Endodermal cell (in vitro differentiated cells): ENCODE results near the gene RTCA. TPM values are rescaled to one million over a fixed set of nuclear protein-coding genes. Genes with fewer than 3 reads are reported as not detected.

Source experiments
- DNase-seq: peaks from one replicate; pipeline ENCODE4 v3.0.0-alpha.2; 2017
- H3K27ac ChIP-seq: 2 replicates; pipeline ENCODE4 v1.5.1; 2013; ENCODE audit warnings: mild to moderate bottlenecking, low read depth, low read length, moderate library complexity
- H3K27me3 ChIP-seq: 2 replicates; pipeline ENCODE4 v1.6.1; 2013; ENCODE audit warnings: mild to moderate bottlenecking, low read length, moderate library complexity; ENCODE audit not compliant: insufficient read depth, control insufficient read depth, poor library complexity, severe bottlenecking
- H3K36me3 ChIP-seq: 2 replicates; pipeline ENCODE4 v1.7.0; 2013; ENCODE audit warnings: mild to moderate bottlenecking, low read length, moderate library complexity; ENCODE audit not compliant: control insufficient read depth, insufficient read depth
- H3K4me1 ChIP-seq: one replicate; pipeline ENCODE4 v1.7.0; 2013; ENCODE audit warnings: low read length; ENCODE audit not compliant: control insufficient read depth, insufficient read depth
- H3K4me3 ChIP-seq: 2 replicates; pipeline ENCODE4 v1.5.1; 2013; ENCODE audit warnings: mild to moderate bottlenecking, low read length, moderate library complexity
- H3K9ac ChIP-seq: 2 replicates; pipeline ENCODE4 v1.6.1; 2013; ENCODE audit warnings: mild to moderate bottlenecking, low read length, moderate library complexity; ENCODE audit not compliant: poor library complexity, severe bottlenecking; ENCODE audit errors: extremely low read depth
- H3K9me3 ChIP-seq: 2 replicates; pipeline ENCODE4 v1.6.1; 2013; ENCODE audit warnings: mild to moderate bottlenecking, low read length, moderate library complexity; ENCODE audit not compliant: control insufficient read depth
- H3K27ac Mint-ChIP-seq: 2 replicates; pipeline ENCODE4 v1.8.0; 2020; ENCODE audit warnings: mixed read lengths
- H3K27me3 Mint-ChIP-seq: 2 replicates; pipeline ENCODE4 v1.8.0; 2021; ENCODE audit warnings: mild to moderate bottlenecking, mixed read lengths; ENCODE audit not compliant: insufficient read depth
- H3K36me3 Mint-ChIP-seq: 2 replicates; pipeline ENCODE4 v1.8.0; 2020; ENCODE audit warnings: low read depth, mixed read lengths
- H3K4me1 Mint-ChIP-seq: 2 replicates; pipeline ENCODE4 v1.8.0; 2020; ENCODE audit warnings: mixed read lengths
- H3K4me3 Mint-ChIP-seq: 2 replicates; pipeline ENCODE4 v1.8.0; 2020; ENCODE audit warnings: mild to moderate bottlenecking, moderate library complexity, mixed read lengths
- H3K9me3 Mint-ChIP-seq: 2 replicates; pipeline ENCODE4 v1.8.0; 2020; ENCODE audit warnings: mild to moderate bottlenecking, mixed read lengths
- CTCF ChIP-seq: fragments of 200-600 bp; sonication (generic); conservative IDR thresholded peaks from 2 replicates; pipeline ENCODE4 v1.5.0; 2021; ENCODE audit warnings: antibody characterized with exemption, mild to moderate bottlenecking
- WGBS, 2 experiments: methylation state at CpG; one replicate each; pipeline versions ENCODE4 v1.1.5 to v1.1.7; 2013; ENCODE audit warnings: missing lambda C conversion rate in 2 of 2, mixed read lengths in 1 of 2; ENCODE audit not compliant: insufficient coverage in 1 of 2, insufficient read length in 1 of 2; 5-methylcytosine and 5-hydroxymethylcytosine counted together
- total RNA-seq, 2 donors: library from RNA; stranded (reverse); fragmentation: NEBNext Ultra II Directional in 1 of 2; extraction: Animal tissue kit (Norgen Biotek cat#: 25700) in 1 of 2; gene quantifications; 2 replicates in 1 of 2; 3 replicates in 1 of 2; pipeline ENCODE4 v1.2.1, GENCODE V29; 2021

The RTCA gene
- total RNA-seq, 2 donors from 2014 or later: 46.0 to 49.8 TPM

- no peak overlapping the region for H3K27ac Mint-ChIP-seq
- no peak for DNase-seq
- TF ChIP-seq CTCF: peak; percentile 31
- peaks cover 22% of the 10 kb centered on the region for H3K9me3 Mint-ChIP-seq
- WGBS, 2 experiments: 100% methylated on average over 1 of the region's 1 CpG; no CpG with 5 or more reads in 1 of the 2 experiments
- Histone ChIP-seq H3K9ac (no peak overlapping the region), H3K36me3 (peaks cover 59% of the 10 kb centered on the region), H3K9me3 (peaks cover 32% of the 10 kb centered on the region), H3K4me3 (peak overlapping the region; percentile 91), H3K27me3 (no peaks in the 10 kb centered on the region), H3K27ac (no peak overlapping the region), H3K4me1 (peaks cover 6% of the 10 kb centered on the region)
- peak overlapping the region; percentile 99 for H3K4me3 Mint-ChIP-seq
- peaks cover 66% of the 10 kb centered on the region for H3K36me3 Mint-ChIP-seq
- no peaks in the 10 kb centered on the region for H3K27me3 Mint-ChIP-seq
- H3K4me1 Mint-ChIP-seq: peaks cover 4% of the 10 kb centered on the region
These were observed 1.3 kb downstream of the RTCA start for GRCh38 chr1:100267284-100267683.

GRCh38 chr1:100268202-100268601, 2.2 kb downstream of the RTCA start:
- no peaks in the 10 kb centered on the region for H3K27me3 ChIP-seq
- Mint-ChIP-seq H3K9me3 (peaks cover 21% of the 10 kb centered on the region), H3K27me3 (no peaks in the 10 kb centered on the region), H3K27ac (no peak overlapping the region), H3K4me1 (peaks cover 4% of the 10 kb centered on the region), H3K36me3 (peaks cover 64% of the 10 kb centered on the region), H3K4me3 (peak overlapping the region; percentile 99)
- DNase-seq: no peak
- H3K4me3 ChIP-seq: peak overlapping the region; percentile 91
- 96 to 100% methylated on average over 4 of the region's 4 CpGs for WGBS, 2 experiments
- no peak overlapping the region for H3K27ac ChIP-seq
- H3K9me3 ChIP-seq: peaks cover 23% of the 10 kb centered on the region
- no peak for TF ChIP-seq CTCF
- H3K9ac ChIP-seq: no peak overlapping the region
- peaks cover 68% of the 10 kb centered on the region for H3K36me3 ChIP-seq
- H3K4me1 ChIP-seq: peaks cover 6% of the 10 kb centered on the region

- no peak overlapping the region for H3K4me3 Mint-ChIP-seq
- Histone ChIP-seq H3K9ac (no peak overlapping the region), H3K27me3 (no peaks in the 10 kb centered on the region), H3K36me3 (peaks cover 100% of the 10 kb centered on the region), H3K4me1 (no peaks in the 10 kb centered on the region), H3K27ac (no peak overlapping the region), H3K9me3 (no peaks in the 10 kb centered on the region), H3K4me3 (no peak overlapping the region)
- DNase-seq: no peak
- no peaks in the 10 kb centered on the region for H3K9me3 Mint-ChIP-seq
- H3K36me3 Mint-ChIP-seq: peaks cover 85% of the 10 kb centered on the region
- TF ChIP-seq CTCF: no peak
- H3K27me3 Mint-ChIP-seq: no peaks in the 10 kb centered on the region
- 88% methylated on average over 1 of the region's 1 CpG; no CpG with 5 or more reads in 1 of the 2 experiments for WGBS, 2 experiments
- no peaks in the 10 kb centered on the region for H3K4me1 Mint-ChIP-seq
- H3K27ac Mint-ChIP-seq: no peak overlapping the region
These were observed 11.8 kb downstream of the RTCA start for GRCh38 chr1:100277866-100278265.
